Endometrial microvascular endothelial cells (primary cell): ENCODE results near the gene RNF150. TPM values are rescaled to one million over a fixed set of nuclear protein-coding genes. Genes with fewer than 3 reads are reported as not detected.
"Not testable (repeated sequence)": the region's sequence is repeated elsewhere in the genome, so short reads cannot be mapped to it uniquely, and the experiment has no call there.

Source experiments
- in situ Hi-C: cut with HindIII; loops from 2 replicates; pipeline ENCODE4 v1.10.0; 2017; ENCODE audit warnings: low sequenced_read_pairs, low pct_unique_long_range_greater_than_20kb; ENCODE audit errors: inconsistent ontology term
- total RNA-seq: library from RNA; depleted of rRNA; stranded (reverse); fragments of >200 nt; gene quantifications from one replicate; pipeline ENCODE4 v1.2.3, GENCODE V29; 2015; ENCODE audit errors: inconsistent ontology term

RNF150 gene
- total RNA-seq, 1 donor from 2014 or later = 0.09 TPM

DNA sequence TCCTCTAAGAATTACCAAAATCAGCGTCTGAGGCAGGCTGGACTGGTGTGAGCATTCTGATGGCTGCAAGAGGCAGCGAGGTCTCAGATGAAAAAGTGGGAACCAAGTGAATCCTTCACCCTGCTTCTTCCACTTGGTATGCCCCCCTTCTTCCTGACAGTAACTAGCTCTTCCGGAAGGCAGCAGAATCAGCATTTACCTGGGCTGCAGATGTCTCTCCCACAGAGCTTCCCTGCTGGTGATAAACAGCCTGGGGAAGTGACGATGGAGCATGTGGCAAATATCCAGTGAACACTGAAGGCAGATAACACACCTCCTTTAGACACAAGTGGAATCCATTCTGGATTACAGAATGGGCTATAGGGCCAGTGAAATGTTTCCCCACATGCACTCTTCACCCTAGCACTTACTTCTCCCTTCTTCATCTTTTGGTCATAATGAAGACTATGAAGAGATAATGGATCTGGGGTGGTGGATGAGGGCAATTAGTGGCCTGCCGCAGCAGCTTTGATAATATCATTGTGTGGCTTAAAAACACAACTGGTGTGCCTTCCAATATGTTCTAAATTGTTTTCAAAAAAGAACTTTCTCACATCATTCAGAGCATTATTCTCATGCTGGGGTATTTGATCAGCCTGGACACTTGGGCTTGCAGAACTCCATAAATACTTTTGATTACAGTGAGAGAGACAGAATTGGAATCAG, 316.3 kb downstream of the RNF150 start:
- in situ Hi-C loops = no loop called here

DNA sequence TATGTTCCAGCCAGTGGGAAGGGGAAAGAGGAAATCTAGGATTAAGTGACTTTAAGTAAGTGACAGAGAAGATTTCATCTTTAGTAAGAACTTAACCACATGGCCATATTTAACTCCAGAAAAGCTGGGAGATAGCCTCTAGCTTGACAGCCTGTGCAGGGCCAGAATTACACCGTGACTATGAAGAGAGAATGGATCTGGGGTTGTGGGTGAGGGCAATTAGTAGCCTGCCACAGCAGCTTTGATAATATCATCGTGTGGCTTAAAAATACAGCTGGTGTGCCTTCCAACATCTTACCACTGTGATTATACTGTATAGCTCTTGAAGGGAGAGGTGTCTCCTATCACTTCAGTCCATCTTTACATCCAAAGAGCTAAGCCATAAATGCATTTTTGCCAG, 319.5 kb downstream of the RNF150 start:
- in situ Hi-C loops = no loop called here

DNA sequence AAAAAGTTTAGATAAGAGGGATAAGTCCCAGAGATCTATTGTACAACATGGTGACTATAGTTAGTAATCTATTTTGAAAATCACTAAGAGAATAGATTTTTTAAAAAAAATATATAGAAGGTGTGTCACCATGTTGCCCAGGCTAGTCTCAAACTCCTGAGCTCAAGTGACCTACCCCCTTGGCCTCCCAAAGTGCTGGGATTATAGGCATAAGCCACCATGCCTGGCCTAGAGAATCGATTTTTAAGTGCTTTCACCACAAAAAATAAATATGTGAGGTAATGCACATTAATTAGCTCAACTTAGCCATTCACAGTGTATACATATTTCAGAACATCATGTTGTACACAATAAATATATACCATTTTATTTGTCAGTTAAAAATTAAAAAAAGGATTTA, 320.4 kb downstream of the RNF150 start:
- in situ Hi-C loops = no loop called here

DNA sequence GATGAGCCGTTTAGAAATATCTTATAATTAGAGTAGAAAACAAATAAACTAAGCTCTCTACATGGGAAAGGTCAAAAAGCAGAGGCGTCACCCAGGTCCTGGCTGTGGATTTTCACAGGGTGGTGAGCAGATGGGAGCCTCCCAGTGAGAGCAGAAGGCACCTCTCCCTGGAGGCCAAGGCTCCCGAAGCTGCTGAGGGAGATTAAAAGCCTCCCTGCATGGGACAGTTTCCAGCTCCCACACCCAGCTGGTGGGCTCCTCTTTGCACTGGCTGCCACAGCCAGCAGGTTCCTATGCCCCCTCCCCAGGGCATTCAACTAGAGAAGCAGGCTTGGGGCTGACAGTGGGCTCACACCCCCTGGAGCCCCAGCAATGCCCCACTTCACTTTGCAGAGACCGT, 321.8 kb downstream of the RNF150 start:
- in situ Hi-C loops = no loop called here

DNA sequence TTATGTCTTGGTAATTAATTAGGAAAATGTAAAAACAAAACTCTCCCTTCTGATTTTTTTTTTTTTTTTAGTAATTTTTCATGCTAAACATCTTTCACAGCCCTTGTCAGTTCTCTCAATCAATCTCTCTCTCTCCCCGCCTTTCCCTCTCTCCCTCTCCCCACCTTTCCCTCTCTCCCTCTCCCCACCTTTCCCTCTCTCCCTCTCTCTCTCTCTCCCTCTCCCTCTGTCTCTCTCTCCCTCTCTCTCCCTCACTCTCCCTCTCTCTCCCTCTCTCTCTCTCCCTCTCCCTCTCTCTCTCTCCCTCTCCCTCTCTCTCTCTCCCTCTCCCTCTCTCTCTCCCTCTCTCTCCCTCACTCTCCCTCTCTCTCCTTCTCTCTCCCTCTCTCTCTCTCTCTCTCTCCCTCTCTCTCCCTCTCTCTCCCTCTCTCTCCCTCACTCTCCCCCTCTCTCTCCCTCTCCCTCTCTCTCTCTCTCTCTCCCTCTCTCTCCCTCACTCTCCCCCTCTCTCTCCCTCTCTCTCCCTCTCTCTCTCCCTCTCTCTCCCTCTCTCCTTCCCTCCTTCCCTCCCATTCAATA, 322.6 kb downstream of the RNF150 start:
- in situ Hi-C loops = not testable (repeated sequence)

Other genes starting within 250 kb of the RNF150 start
- gene ZNF330, start 87.4 kb upstream of the RNF150 start, total RNA-seq = 39.5 TPM